Measurements from ENCODE around the gene ADCY3.

ADCY3 gene

DNA sequence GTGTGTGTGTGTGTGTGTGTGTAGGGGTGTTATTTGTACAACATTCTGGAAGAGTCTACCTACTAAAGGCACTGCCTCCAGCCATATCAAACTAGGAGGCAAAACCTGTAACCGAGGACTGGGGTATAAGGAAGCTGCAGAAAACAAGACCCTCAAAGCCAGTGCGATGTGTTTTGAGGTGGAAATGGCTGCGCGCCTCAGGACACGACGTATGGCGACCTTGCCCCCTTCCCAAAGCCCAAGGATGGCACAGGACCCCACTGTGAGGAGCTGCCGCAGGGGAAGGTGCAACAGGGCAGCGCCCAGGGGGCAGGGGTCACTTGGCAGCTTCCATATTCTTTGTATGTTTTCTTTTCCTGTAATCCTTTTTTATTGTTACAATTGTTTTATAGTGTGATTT is 67.0 kb downstream of the ADCY3 start:
- no peak for DNase-seq (ENCODE audit: extremely low read depth, low read depth)
- TF ChIP-seq, protein P1, sequence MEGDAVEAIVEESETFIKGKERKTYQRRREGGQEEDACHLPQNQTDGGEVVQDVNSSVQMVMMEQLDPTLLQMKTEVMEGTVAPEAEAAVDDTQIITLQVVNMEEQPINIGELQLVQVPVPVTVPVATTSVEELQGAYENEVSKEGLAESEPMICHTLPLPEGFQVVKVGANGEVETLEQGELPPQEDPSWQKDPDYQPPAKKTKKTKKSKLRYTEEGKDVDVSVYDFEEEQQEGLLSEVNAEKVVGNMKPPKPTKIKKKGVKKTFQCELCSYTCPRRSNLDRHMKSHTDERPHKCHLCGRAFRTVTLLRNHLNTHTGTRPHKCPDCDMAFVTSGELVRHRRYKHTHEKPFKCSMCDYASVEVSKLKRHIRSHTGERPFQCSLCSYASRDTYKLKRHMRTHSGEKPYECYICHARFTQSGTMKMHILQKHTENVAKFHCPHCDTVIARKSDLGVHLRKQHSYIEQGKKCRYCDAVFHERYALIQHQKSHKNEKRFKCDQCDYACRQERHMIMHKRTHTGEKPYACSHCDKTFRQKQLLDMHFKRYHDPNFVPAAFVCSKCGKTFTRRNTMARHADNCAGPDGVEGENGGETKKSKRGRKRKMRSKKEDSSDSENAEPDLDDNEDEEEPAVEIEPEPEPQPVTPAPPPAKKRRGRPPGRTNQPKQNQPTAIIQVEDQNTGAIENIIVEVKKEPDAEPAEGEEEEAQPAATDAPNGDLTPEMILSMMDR (IDR thresholded peaks at IDR 0.05; ENCODE audit: low read depth, low read length), result no peak

- TF ChIP-seq, protein P1 (IDR thresholded peaks at IDR 0.05; ENCODE audit: low read depth, low read length), result no peak
- no peak for DNase-seq (ENCODE audit: extremely low read depth, low read depth)
Observed at GRCh38 chr2:24852431-24853020, 67.5 kb downstream of the ADCY3 start.

DNA sequence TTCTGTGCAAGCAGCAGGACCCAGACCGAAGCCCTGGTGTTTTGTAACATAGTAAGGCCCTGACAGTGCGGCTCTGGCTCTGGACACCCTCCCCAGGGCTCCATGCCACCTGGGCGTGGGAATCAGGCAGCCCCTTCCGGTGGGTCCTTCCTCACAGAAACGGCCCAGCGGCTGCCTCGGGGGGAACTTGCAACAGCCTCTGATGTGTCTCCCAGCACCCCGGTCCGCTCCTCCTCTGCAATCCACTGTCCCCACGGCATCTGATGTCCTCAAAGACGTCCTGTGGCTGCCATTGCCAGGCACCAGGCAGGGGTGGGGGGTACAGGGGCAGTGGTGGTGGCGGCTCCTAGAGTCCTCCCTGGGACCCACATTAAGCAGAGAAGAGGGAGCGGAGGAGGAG is 68.0 kb downstream of the ADCY3 start:
- TF ChIP-seq, protein P1 (IDR thresholded peaks at IDR 0.05; ENCODE audit: low read depth, low read length), result no peak
- DNase-seq (ENCODE audit: extremely low read depth, low read depth), result no peak

- DNase-seq (ENCODE audit: extremely low read depth, low read depth), result no peak
- TF ChIP-seq, protein P1 (IDR thresholded peaks at IDR 0.05; ENCODE audit: low read depth, low read length), result no peak
Observed at GRCh38 chr2:24850944-24851343, 69.1 kb downstream of the ADCY3 start.

DNA sequence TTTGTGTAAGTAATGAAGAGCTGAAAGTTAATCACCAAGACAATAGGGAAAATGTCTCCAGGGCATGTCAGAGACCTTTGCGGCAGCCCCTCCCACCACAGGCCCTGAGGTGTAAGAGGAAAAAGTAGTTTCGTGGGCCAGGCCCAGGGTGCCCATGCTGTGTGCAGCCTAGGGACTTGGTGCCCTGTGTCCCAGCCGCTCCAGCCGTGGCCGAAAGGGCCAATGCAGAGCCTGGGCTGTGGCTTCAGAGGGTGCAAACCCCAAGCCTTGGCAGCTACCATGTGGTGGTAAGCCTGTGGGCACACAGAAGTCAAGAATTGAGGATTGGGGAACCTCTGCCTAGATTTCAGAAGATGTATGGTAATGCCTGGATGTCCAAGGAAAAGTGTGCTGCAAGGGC is 74.3 kb downstream of the ADCY3 start:
- TF ChIP-seq, protein P1 (IDR thresholded peaks at IDR 0.05; ENCODE audit: low read depth, low read length), result no peak
- no peak for DNase-seq (ENCODE audit: extremely low read depth, low read depth)

- TF ChIP-seq, protein P1 (IDR thresholded peaks at IDR 0.05; ENCODE audit: low read depth, low read length), result no peak
- DNase-seq (ENCODE audit: extremely low read depth, low read depth), result no peak
Observed at GRCh38 chr2:24844023-24844685, 75.9 kb downstream of the ADCY3 start.

- TF ChIP-seq, protein P1 (IDR thresholded peaks at IDR 0.05; ENCODE audit: low read depth, low read length), result no peak
- no peak for DNase-seq (ENCODE audit: extremely low read depth, low read depth)
Observed at GRCh38 chr2:24843330-24843860, 76.6 kb downstream of the ADCY3 start.

All from AG09319 (cell line).